ENCODE measurements around the gene SERPINI1. TPM values are rescaled to one million over a fixed set of nuclear protein-coding genes. Genes with fewer than 3 reads are reported as not detected.

The SERPINI1 gene
- total RNA-seq, 1 donor from 2014 or later = 15.5 TPM

- no peak for TF ChIP-seq CTCF (IDR thresholded peaks at IDR 0.05; ENCODE audit: unreplicated experiment)
- Mint-ChIP-seq H3K27ac (ENCODE audit: unreplicated experiment) (no peak overlapping the region), H3K36me3 (ENCODE audit: low read depth, unreplicated experiment) (no peaks in the 10 kb centered on the region), H3K4me1 (ENCODE audit: unreplicated experiment) (no peaks in the 10 kb centered on the region), H3K4me3 (ENCODE audit: unreplicated experiment) (no peak overlapping the region), H3K27me3 (ENCODE audit: unreplicated experiment) (no peaks in the 10 kb centered on the region), H3K9me3 (ENCODE audit: unreplicated experiment) (no peaks in the 10 kb centered on the region)
- DNase-seq (ENCODE audit: low spot score) = no peak
Observed at GRCh38 chr3:167863811-167864551, 128.5 kb downstream of the SERPINI1 start.

- no peak for DNase-seq (ENCODE audit: low spot score)
- Mint-ChIP-seq H3K4me3 (ENCODE audit: unreplicated experiment) (no peak overlapping the region), H3K9me3 (ENCODE audit: unreplicated experiment) (no peaks in the 10 kb centered on the region), H3K27ac (ENCODE audit: unreplicated experiment) (no peak overlapping the region), H3K36me3 (ENCODE audit: low read depth, unreplicated experiment) (no peaks in the 10 kb centered on the region), H3K4me1 (ENCODE audit: unreplicated experiment) (no peaks in the 10 kb centered on the region), H3K27me3 (ENCODE audit: unreplicated experiment) (no peaks in the 10 kb centered on the region)
- no peak for TF ChIP-seq CTCF (IDR thresholded peaks at IDR 0.05; ENCODE audit: unreplicated experiment)
Observed at GRCh38 chr3:167864552-167864874, 129.0 kb downstream of the SERPINI1 start.

DNA sequence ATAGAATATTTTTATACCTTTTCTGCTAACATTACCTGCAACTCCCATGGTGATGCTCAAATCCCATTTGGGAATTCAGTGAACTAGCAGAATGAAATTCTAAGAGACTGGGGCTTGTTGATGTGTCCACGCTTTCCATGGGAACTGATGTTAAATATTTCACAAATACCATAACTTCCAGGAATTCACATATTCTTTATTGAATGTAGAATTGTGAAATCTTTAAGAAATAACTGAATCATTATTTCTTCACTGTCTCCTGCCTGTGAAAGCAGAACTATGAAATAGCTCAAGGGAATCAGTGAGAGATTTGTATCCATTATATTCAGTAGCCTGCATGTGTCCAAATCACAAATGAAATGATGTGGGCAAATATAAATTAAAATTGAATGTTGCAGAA, 130.8 kb downstream of the SERPINI1 start:
- no peak for TF ChIP-seq CTCF (IDR thresholded peaks at IDR 0.05; ENCODE audit: unreplicated experiment)
- Mint-ChIP-seq H3K4me3 (ENCODE audit: unreplicated experiment) (no peak overlapping the region), H3K4me1 (ENCODE audit: unreplicated experiment) (no peaks in the 10 kb centered on the region)

DNA sequence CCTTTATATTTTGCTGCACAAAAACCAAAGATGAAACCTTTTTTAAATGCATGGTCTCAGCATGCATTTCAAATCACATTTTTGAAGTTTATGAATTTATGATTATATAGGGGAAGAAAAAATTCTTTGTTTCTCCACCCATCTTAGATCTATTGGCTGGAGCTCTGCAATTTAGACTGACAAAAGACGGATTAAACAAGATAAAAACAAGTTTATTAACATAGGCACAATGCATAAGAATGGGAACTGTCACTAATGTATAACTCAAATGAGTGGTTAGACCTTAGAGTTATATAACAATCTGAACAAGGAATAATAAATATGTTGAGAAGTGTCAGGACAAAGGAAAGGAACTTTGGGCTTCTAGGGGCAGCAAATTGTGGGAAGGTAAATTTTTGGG, 132.5 kb downstream of the SERPINI1 start:
- no peak overlapping the region for H3K4me3 Mint-ChIP-seq (ENCODE audit: unreplicated experiment)
- H3K9me3 Mint-ChIP-seq (ENCODE audit: unreplicated experiment) = no peaks in the 10 kb centered on the region
- no peaks in the 10 kb centered on the region for H3K36me3 Mint-ChIP-seq (ENCODE audit: low read depth, unreplicated experiment)
- no peaks in the 10 kb centered on the region for H3K27me3 Mint-ChIP-seq (ENCODE audit: unreplicated experiment)
- no peak for TF ChIP-seq CTCF (IDR thresholded peaks at IDR 0.05; ENCODE audit: unreplicated experiment)
- no peak overlapping the region for H3K27ac Mint-ChIP-seq (ENCODE audit: unreplicated experiment)
- DNase-seq (ENCODE audit: low spot score) = no peak
- H3K4me1 Mint-ChIP-seq (ENCODE audit: unreplicated experiment) = no peaks in the 10 kb centered on the region

More for the DNA sequence above, 130.8 kb downstream of the SERPINI1 start:
- H3K9me3 Mint-ChIP-seq (ENCODE audit: unreplicated experiment) = no peaks in the 10 kb centered on the region
- H3K27me3 Mint-ChIP-seq (ENCODE audit: unreplicated experiment) = no peaks in the 10 kb centered on the region
- no peaks in the 10 kb centered on the region for H3K36me3 Mint-ChIP-seq (ENCODE audit: low read depth, unreplicated experiment)
- no peak overlapping the region for H3K27ac Mint-ChIP-seq (ENCODE audit: unreplicated experiment)
- DNase-seq (ENCODE audit: low spot score) = no peak

- TF ChIP-seq CTCF (IDR thresholded peaks at IDR 0.05; ENCODE audit: unreplicated experiment) = no peak
- DNase-seq (ENCODE audit: low spot score) = no peak
- Mint-ChIP-seq H3K9me3 (ENCODE audit: unreplicated experiment) (no peaks in the 10 kb centered on the region), H3K4me1 (ENCODE audit: unreplicated experiment) (no peaks in the 10 kb centered on the region), H3K4me3 (ENCODE audit: unreplicated experiment) (no peak overlapping the region), H3K27me3 (ENCODE audit: unreplicated experiment) (no peaks in the 10 kb centered on the region), H3K27ac (ENCODE audit: unreplicated experiment) (no peak overlapping the region), H3K36me3 (ENCODE audit: low read depth, unreplicated experiment) (no peaks in the 10 kb centered on the region)
Observed at GRCh38 chr3:167870181-167870580, 134.7 kb downstream of the SERPINI1 start.
